Aorta (tissue), 5 donors: ENCODE measurements around the gene ESRRA. TPM values are rescaled to one million over a fixed set of nuclear protein-coding genes. Genes with fewer than 3 reads are reported as not detected.

Experiments used
- ATAC-seq: fragments of 200-7000 bp; cut with Tn5 transposase; one replicate; pipeline ENCODE4 v1.9.1; 2022; ENCODE audit warnings: moderate library complexity; ENCODE audit not compliant: low FRiP score
- DNase-seq, 2 donors: peaks; one replicate each; pipeline ENCODE4 v3.0.0-alpha.2; 2020
- H3K27ac ChIP-seq, 2 donors: one replicate each; pipeline ENCODE4 v1.5.1; 2013; ENCODE audit warnings: low read length in 2 of 2, mild to moderate bottlenecking in 2 of 2, moderate library complexity in 2 of 2, control low read depth in 1 of 2, inconsistent platforms in 1 of 2, low read depth in 1 of 2
- H3K27me3 ChIP-seq, 2 donors: one replicate each; pipeline ENCODE4 v1.6.1; 2013; ENCODE audit warnings: control low read depth in 1 of 2, low read length in 1 of 2, mild to moderate bottlenecking in 1 of 2, moderate library complexity in 1 of 2; ENCODE audit not compliant: insufficient read depth in 2 of 2, control insufficient read depth in 1 of 2
- H3K36me3 ChIP-seq, 2 donors: one replicate each; pipeline ENCODE4 v1.6.1; 2013; ENCODE audit warnings: control low read depth in 1 of 2, low read length in 1 of 2, mild to moderate bottlenecking in 1 of 2; ENCODE audit not compliant: insufficient read depth in 2 of 2, control insufficient read depth in 1 of 2
- H3K4me1 ChIP-seq, 2 donors: one replicate each; pipeline ENCODE4 v1.6.1; 2013; ENCODE audit warnings: low read length in 2 of 2, control low read depth in 1 of 2, mild to moderate bottlenecking in 1 of 2, moderate library complexity in 1 of 2; ENCODE audit not compliant: insufficient read depth in 2 of 2, control insufficient read depth in 1 of 2
- H3K4me3 ChIP-seq, 2 donors: one replicate each; pipeline ENCODE4 v1.5.1; 2013; ENCODE audit warnings: low read length in 2 of 2, control low read depth in 1 of 2, mild to moderate bottlenecking in 1 of 2
- H3K9me3 ChIP-seq: one replicate; pipeline ENCODE4 v1.6.1; 2013; ENCODE audit warnings: mild to moderate bottlenecking, low read length; ENCODE audit not compliant: control insufficient read depth
- WGBS, 2 donors: extraction: QIAGEN DNeasy Blood & Tissue Kit; methylation state at CpG; one replicate each; pipeline ENCODE4 v1.1.7; 2013; 5-methylcytosine and 5-hydroxymethylcytosine counted together
- intact Hi-C, 2 donors: fragments of 100-400 bp; cut with DNase I; formaldehyde crosslinking; loops; one replicate each; pipeline versions ENCODE4 v1.14.2 to v1.15.0; 2022
- polyA plus RNA-seq, 2 donors: library from polyadenylated mRNA; stranded (reverse); fragments of 200-250 nt; gene quantifications; one replicate each; pipeline ENCODE4 v1.2.3, GENCODE V29; 2013
- total RNA-seq, 2 donors: library from RNA; stranded (reverse); fragmentation: NEBNext Ultra II Directional; extraction: Animal tissue kit (Norgen Biotek cat#: 25700); gene quantifications; one replicate each; pipeline ENCODE4 v1.2.1, GENCODE V29; 2021
- donor health status: healthy with polysubstance abuse.
- donor health status: Bipolar disorder and iron deficiency.
- donor health status: DM: no; HTN: no; CAD: no.
- donor health status: DM: no; HTN: no; CAD: no.
- donor health status: DM: yes; HTN: yes; CAD: no.

The ESRRA gene
- total and polyA plus RNA-seq, 4 donors = 25.9 to 54.7 (median 29.9) TPM

- no peak overlapping the region for H3K4me3 ChIP-seq
- no peaks in the 10 kb centered on the region for H3K36me3 ChIP-seq
- no peak overlapping the region for H3K27ac ChIP-seq
- DNase-seq (no peak), ATAC-seq (no peak)
- H3K4me1 ChIP-seq = no peaks in the 10 kb centered on the region
- no peaks in the 10 kb centered on the region for H3K9me3 ChIP-seq
- intact Hi-C loops = no loop called here
- H3K27me3 ChIP-seq = no peaks in the 10 kb centered on the region
- WGBS, 2 donors = 11 to 16% methylated on average over 32 to 34 of the region's 34 CpGs
These were observed 8.3 kb upstream of the ESRRA start for GRCh38 chr11:64296830-64297698.

- no peak for ATAC-seq
- H3K4me1 ChIP-seq = no peaks in the 10 kb centered on the region
- no peak for DNase-seq
- no peaks in the 10 kb centered on the region for H3K36me3 ChIP-seq
- no peak overlapping the region for H3K27ac ChIP-seq
- H3K4me3 ChIP-seq = no peak overlapping the region
- H3K27me3 ChIP-seq = no peaks in the 10 kb centered on the region
- WGBS, 2 donors = 41 to 43% methylated on average over 18 of the region's 18 CpGs
- intact Hi-C loops = no loop called here
- no peaks in the 10 kb centered on the region for H3K9me3 ChIP-seq
These were observed 7.5 kb upstream of the ESRRA start for GRCh38 chr11:64297699-64298358.

- H3K4me3 ChIP-seq = peak overlapping the region in 1 of 2 donors; percentile 16
- 3% methylated on average over 57 to 60 of the region's 60 CpGs for WGBS, 2 donors
- no peak overlapping the region for H3K27ac ChIP-seq
- H3K9me3 ChIP-seq = no peaks in the 10 kb centered on the region
- no peaks in the 10 kb centered on the region for H3K27me3 ChIP-seq
- ATAC-seq (peak; percentile 74), DNase-seq (peak; percentile 84 to 92)
- intact Hi-C loops = no loop called here
- no peaks in the 10 kb centered on the region for H3K4me1 ChIP-seq
- H3K36me3 ChIP-seq = no peaks in the 10 kb centered on the region
These were observed 6.1 kb upstream of the ESRRA start for GRCh38 chr11:64298966-64299846.

GRCh38 chr11:64299847-64300648 lies 5.3 kb upstream of the ESRRA start, which contains the start of gene CATSPERZ:
Gene CATSPERZ, plus strand, starts transcription at chr11:64300358. Its CDS starts 53 bp downstream, at chr11:64300411.
- H3K4me3 ChIP-seq = peak within 1 kb of the TSS in 1 of 2 donors; percentile 16
- WGBS, 2 donors = 6 to 10% methylated on average over 47 to 54 of the region's 54 CpGs
- H3K4me1 ChIP-seq = no peaks in the 10 kb centered on the region
- ATAC-seq (peak; percentile 27), DNase-seq (no peak)
- no peak within 1 kb of the TSS for H3K27ac ChIP-seq
- H3K27me3 ChIP-seq = no peaks in the 10 kb centered on the region
- H3K36me3 ChIP-seq = no peaks in the 10 kb centered on the region
- intact Hi-C loops = loop anchor here (2.0 to 5.0 kb wide), 3 partner anchors 95 to 113 kb away; partner anchors contain the start of gene STIP1 (in 1 of the 2)
- H3K9me3 ChIP-seq = no peaks in the 10 kb centered on the region

- H3K9me3 ChIP-seq = no peaks in the 10 kb centered on the region
- no peaks in the 10 kb centered on the region for H3K36me3 ChIP-seq
- no peaks in the 10 kb centered on the region for H3K27me3 ChIP-seq
- no peaks in the 10 kb centered on the region for H3K4me1 ChIP-seq
- 82 to 85% methylated on average over 13 of the region's 13 CpGs for WGBS, 2 donors
- H3K4me3 ChIP-seq = no peak overlapping the region
- intact Hi-C loops = loop anchor here in 1 of 2 donors (5.0 kb wide), 2 partner anchors 101 to 116 kb away; partner anchors contain the start of gene STIP1
- no peak for DNase-seq
- no peak for ATAC-seq
- H3K27ac ChIP-seq = no peak overlapping the region
These were observed 2.0 kb upstream of the ESRRA start for GRCh38 chr11:64303109-64304031.

- H3K4me3 ChIP-seq = no peak overlapping the region
- intact Hi-C loops = loop anchor here in 1 of 2 donors (5.0 kb wide), 2 partner anchors 102 to 117 kb away; partner anchors contain the start of gene STIP1
- ATAC-seq (no peak), DNase-seq (no peak)
- no peaks in the 10 kb centered on the region for H3K27me3 ChIP-seq
- no peak overlapping the region for H3K27ac ChIP-seq
- H3K4me1 ChIP-seq = no peaks in the 10 kb centered on the region
- no peaks in the 10 kb centered on the region for H3K9me3 ChIP-seq
- 58 to 71% methylated on average over 5 of the region's 5 CpGs for WGBS, 2 donors
- no peaks in the 10 kb centered on the region for H3K36me3 ChIP-seq
These were observed 1.4 kb upstream of the ESRRA start for GRCh38 chr11:64304032-64304315.

GRCh38 chr11:64304316-64305072 lies 830 bp upstream of the ESRRA start:
- H3K27ac ChIP-seq = peak overlapping the region in 1 of 2 donors; percentile 1
- no peaks in the 10 kb centered on the region for H3K27me3 ChIP-seq
- peak overlapping the region; percentile 7 to 12 for H3K4me3 ChIP-seq
- intact Hi-C loops = loop anchor here in 1 of 2 donors (5.0 kb wide), 2 partner anchors 102 to 117 kb away; partner anchors contain the start of gene STIP1
- no peaks in the 10 kb centered on the region for H3K4me1 ChIP-seq
- H3K9me3 ChIP-seq = no peaks in the 10 kb centered on the region
- DNase-seq = peak; percentile 95 to 98
- peak; percentile 73 for ATAC-seq
- 0% methylated on average over 46 of the region's 46 CpGs for WGBS, 2 donors
- H3K36me3 ChIP-seq = no peaks in the 10 kb centered on the region
